Activated CD4-positive, CD25-positive, alpha-beta regulatory T cell treated with anti-CD3 and anti-CD28 coated beads, Interleukin-2, amount 50 U/mL, for 24 hours (primary cell): Measurements from ENCODE around the gene FANCD2OS.
"Not testable (repeated sequence)": the region's sequence is repeated elsewhere in the genome, so short reads cannot be mapped to it uniquely, and the experiment has no call there.

Experiments used
- ATAC-seq, 2 donors: fragments of 150-1000 bp; cut with Tn5 transposase; one replicate each; pipeline ENCODE4 v1.10.0; 2021; ENCODE audit warnings: mild to moderate bottlenecking in 1 of 2, moderate library complexity in 1 of 2

Gene FANCD2OS

GRCh38 chr3:10091387-10091786 is 16.7 kb downstream of the FANCD2OS start:
- not testable (repeated sequence) for ATAC-seq

DNA sequence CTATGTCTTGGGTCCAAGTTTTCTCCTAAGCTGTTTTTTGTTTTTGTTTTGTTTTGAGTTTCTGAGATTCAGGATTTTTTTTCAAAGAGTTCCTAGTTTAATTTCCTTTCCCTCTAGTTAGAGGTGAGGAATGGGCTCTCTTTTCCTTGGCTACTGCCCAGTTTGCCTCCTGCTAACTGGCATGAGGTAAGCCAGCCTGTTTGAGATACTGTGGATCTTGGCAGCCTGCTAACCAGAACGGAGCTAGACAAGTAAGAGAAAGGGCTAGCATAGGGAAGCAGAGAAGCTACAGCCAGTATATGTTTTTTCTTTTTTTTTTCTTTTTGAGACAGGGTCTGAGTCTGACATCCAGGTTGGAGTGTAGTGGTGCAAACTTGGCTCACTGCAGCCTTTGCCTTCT is 17.3 kb downstream of the FANCD2OS start:
- not testable (repeated sequence) for ATAC-seq

- no peak for ATAC-seq
Observed at GRCh38 chr3:10090179-10090578, 17.9 kb downstream of the FANCD2OS start.

DNA sequence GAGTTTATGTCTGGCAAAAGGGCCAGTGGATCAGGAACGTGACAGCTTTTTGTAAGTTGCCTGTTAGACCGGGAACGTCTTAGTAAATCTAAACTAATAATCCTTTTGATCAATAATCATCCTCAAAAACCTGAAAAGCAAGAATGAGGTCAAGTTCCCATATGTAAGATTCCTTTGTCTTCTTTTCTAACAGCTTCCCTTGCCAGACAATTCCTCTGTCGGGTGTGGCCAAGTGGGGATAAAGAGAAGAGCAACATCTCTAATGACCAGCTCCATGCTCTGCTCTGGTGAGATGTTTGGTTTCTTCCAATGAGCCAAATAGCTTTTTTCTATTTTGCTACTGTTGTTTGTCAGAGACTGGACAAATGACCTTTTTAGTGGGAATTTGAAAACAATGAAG is 19.8 kb downstream of the FANCD2OS start:
- ATAC-seq = no peak

DNA sequence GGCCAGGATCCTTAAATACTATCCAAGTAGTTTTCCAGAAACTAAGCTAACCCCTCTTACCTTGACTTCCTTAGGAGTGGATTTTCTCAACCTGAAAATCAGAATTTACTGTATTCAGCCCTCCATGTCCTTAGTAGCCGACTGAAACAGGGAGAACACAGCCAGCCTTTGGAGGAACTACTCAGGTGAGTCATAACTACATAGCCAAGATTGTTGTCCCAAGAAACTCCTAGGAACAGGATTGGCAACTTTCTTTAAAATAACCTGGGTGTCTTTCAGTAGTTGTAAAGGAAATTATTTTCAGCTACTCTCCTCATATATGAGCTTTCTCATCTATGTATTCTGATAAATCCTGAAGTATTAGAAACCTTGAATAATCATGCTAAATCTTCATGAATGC is 22.3 kb downstream of the FANCD2OS start:
- no peak for ATAC-seq

DNA sequence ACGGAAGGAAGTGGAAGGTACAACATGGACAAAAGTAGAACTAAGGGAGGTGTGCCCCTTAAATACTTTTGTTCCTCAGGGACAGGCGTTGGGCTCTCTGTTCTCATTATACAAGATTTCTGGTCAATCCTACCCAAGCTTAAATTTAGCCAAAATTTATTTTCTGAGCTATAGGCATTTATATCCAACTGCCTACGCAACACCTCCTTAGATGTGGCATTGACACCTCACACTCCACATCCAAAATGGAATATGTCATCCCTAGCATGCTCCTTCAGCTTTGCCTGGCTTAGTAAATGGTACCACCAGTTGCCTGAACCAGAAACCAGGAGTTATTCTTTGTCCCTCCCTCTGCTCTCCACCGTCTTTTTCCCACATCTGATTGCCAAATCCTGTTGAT is 26.2 kb downstream of the FANCD2OS start:
- ATAC-seq = no peak

DNA sequence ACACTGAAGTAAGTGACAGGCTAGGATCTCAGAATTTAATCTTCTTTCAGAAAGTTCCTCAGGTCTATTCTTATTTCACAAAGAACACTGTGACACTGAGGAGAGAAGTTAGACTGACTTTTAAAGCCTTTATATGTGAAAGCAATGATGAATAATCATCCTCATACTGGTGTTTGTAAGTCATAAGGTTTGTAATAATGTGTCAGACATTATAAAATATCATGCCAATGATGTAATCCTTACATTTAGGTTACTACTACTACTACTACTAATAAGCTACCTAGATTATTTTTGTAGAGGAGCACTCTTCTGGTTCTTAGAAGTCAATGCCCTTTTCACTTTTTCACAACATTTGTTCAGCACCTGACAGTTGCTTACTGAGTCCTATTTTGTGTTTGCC is 33.4 kb downstream of the FANCD2OS start:
- ATAC-seq = no peak

DNA sequence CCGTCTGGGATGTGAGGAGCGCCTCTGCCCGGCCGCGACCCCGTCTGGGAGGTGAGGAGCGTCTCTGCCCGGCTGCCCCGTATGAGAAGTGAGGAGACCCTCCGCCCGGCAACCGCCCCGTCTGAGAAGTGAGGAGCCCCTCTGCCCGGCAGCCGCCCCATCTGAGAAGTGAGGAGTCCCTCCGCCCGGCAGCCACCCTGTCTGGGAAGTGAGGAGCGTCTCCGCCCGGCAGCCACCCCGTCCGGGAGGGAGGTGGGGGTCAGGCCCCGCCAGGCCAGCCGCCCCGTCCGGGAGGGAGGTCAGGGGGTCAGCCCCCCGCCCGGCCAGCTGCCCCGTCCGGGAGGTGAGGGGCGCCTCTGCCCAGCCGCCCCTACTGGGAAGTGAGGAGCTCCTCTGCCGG is 38.0 kb downstream of the FANCD2OS start:
- not testable (repeated sequence) for ATAC-seq

DNA sequence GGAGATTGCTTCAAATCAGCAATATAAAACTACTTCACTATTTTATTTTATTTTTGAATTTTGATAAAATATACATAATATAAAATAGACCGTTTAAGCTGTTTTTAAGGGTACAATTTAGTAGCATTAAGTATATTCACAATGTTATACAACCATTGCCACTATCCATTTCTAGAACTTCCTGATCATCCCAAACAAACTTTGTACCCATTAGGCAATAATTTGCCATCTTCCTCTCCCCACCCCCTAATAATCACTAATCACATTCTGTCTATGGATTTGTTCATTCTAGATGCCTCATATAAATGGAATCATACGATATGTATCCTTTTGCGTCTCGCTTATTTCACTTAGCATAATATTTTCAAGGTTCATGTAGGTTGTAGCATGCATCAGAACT is 53.0 kb downstream of the FANCD2OS start:
- ATAC-seq = no peak
